HepG2 (cell line): ENCODE results near the gene DEFB123. TPM values are rescaled to one million over a fixed set of nuclear protein-coding genes. Genes with fewer than 3 reads are reported as not detected.

Source experiments
- CSRNP2 ChIP-seq: sonication (generic); formaldehyde crosslinking; conservative IDR thresholded peaks from 2 replicates; pipeline ENCODE4 v1.8.0; 2022; ENCODE audit warnings: low read depth, missing genetic modification reagents
- GZF1 ChIP-seq: sonication (generic); formaldehyde crosslinking; IDR thresholded peaks from 2 replicates; pipeline ENCODE4 v1.5.1; 2020; ENCODE audit warnings: mild to moderate bottlenecking, missing genetic modification reagents
- HHEX ChIP-seq: IDR thresholded peaks from 2 replicates; pipeline ENCODE4 v1.6.1; 2016; ENCODE audit warnings: control low read depth
- PBX2 ChIP-seq: IDR thresholded peaks from 2 replicates; pipeline ENCODE4 v1.6.1; 2016; ENCODE audit warnings: control low read depth
- ZBTB46 ChIP-seq: sonication (generic); formaldehyde crosslinking; IDR thresholded peaks from 2 replicates; pipeline ENCODE4 v1.4.0; 2020; ENCODE audit warnings: mild to moderate bottlenecking, missing genetic modification reagents, borderline replicate concordance
- ZNF138 ChIP-seq: sonication (generic); formaldehyde crosslinking; IDR thresholded peaks from 2 replicates; pipeline ENCODE4 v1.5.0; 2020; ENCODE audit warnings: mild to moderate bottlenecking, low read depth, missing genetic modification reagents
- ZNF275 ChIP-seq: sonication (generic); formaldehyde crosslinking; IDR thresholded peaks from 2 replicates; pipeline ENCODE4 v1.8.0; 2022; ENCODE audit warnings: missing genetic modification reagents, mild to moderate bottlenecking, inconsistent platforms, borderline replicate concordance
- polyA plus RNA-seq, 8 experiments: library from polyadenylated mRNA; depleted of rRNA in 3 of 8; stranded (reverse) in 7 of 8; unstranded in 1 of 8; fragments of >200 nt; fragmentation: Illumina TruSeq in 4 of 8; extraction: Trizol in 4 of 8; gene quantifications; 2 replicates each; pipeline versions ENCODE4 v1.2.1 to v1.2.3, GENCODE V29; 2011 to 2016; ENCODE audit warnings: low read depth in 4 of 8, missing spikeins in 1 of 8, mixed read lengths in 1 of 8; ENCODE audit not compliant: insufficient read depth in 1 of 8
- total RNA-seq, 5 experiments: library from RNA; depleted of rRNA; stranded (reverse); fragments of >200 nt; fragmentation: Illumina TruSeq; extraction: Trizol; gene quantifications; 2 replicates each; pipeline ENCODE4 v1.2.3, GENCODE V29; 2016; ENCODE audit warnings: low read depth in 1 of 5
- TF ChIP-seq, protein P1 (sequence below): sonication (generic); formaldehyde crosslinking; IDR thresholded peaks from 2 replicates; pipeline ENCODE4 v1.4.0; 2020; ENCODE audit warnings: missing genetic modification reagents, borderline replicate concordance

Gene DEFB123
- total and polyA plus RNA-seq, 2 of the 13 experiments (the other 11 are each of a cell fraction or from before 2014, with no cell fraction given), result not detected

DNA sequence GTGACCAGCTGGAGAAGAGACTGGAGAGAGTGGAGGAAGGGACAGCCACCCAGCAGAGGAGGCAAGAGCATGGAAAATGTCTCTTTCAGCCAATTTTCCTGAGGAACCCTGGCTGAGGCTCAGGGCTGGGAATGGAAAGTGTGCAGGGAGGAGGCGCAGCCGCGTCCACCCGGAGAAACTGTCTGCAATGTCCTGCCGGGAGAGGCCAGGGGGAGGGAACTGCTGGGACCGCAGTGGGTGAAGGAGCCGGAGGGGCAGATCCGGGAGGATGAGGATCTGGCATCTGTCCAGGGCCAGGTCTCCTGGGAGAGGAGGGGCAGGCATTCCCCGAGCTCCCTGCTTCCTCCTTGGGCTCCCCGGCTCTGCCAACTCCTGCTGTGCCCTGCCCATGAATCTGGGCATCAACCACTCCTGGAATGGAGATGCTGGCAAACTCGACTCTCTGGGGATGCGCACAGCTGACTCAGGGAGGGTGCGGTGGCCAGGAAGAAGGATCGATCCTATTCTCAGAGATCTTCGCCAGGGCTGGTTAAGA lies 56.4 kb downstream of the DEFB123 start (continued):
- TF ChIP-seq, protein P1, sequence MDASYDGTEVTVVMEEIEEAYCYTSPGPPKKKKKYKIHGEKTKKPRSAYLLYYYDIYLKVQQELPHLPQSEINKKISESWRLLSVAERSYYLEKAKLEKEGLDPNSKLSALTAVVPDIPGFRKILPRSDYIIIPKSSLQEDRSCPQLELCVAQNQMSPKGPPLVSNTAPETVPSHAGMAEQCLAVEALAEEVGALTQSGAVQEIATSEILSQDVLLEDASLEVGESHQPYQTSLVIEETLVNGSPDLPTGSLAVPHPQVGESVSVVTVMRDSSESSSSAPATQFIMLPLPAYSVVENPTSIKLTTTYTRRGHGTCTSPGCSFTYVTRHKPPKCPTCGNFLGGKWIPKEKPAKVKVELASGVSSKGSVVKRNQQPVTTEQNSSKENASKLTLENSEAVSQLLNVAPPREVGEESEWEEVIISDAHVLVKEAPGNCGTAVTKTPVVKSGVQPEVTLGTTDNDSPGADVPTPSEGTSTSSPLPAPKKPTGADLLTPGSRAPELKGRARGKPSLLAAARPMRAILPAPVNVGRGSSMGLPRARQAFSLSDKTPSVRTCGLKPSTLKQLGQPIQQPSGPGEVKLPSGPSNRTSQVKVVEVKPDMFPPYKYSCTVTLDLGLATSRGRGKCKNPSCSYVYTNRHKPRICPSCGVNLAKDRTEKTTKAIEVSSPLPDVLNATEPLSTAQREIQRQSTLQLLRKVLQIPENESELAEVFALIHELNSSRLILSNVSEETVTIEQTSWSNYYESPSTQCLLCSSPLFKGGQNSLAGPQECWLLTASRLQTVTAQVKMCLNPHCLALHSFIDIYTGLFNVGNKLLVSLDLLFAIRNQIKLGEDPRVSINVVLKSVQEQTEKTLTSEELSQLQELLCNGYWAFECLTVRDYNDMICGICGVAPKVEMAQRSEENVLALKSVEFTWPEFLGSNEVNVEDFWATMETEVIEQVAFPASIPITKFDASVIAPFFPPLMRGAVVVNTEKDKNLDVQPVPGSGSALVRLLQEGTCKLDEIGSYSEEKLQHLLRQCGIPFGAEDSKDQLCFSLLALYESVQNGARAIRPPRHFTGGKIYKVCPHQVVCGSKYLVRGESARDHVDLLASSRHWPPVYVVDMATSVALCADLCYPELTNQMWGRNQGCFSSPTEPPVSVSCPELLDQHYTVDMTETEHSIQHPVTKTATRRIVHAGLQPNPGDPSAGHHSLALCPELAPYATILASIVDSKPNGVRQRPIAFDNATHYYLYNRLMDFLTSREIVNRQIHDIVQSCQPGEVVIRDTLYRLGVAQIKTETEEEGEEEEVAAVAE, result no peak
- no peak for TF ChIP-seq GZF1 (CRISPR knock-in tag)
- TF ChIP-seq HHEX, result no peak
- no peak for TF ChIP-seq PBX2 (CRISPR knock-in tag)
- no peak for TF ChIP-seq CSRNP2
- TF ChIP-seq ZNF275 (CRISPR knock-in tag), result no peak
- TF ChIP-seq ZBTB46 (CRISPR knock-in tag), result no peak
- TF ChIP-seq ZNF138, result no peak
